HepG2 (cell line): ENCODE results near the gene NEURL1. TPM values are rescaled to one million over a fixed set of nuclear protein-coding genes. Genes with fewer than 3 reads are reported as not detected.

Experiments used
- CHCHD3 ChIP-seq: sonication (generic); formaldehyde crosslinking; IDR thresholded peaks from 2 replicates; pipeline ENCODE4 v1.8.0; 2022; ENCODE audit warnings: mild to moderate bottlenecking, missing genetic modification reagents, moderate library complexity
- CTCF ChIP-seq: sonication (generic); formaldehyde crosslinking; IDR thresholded peaks from 2 replicates; pipeline ENCODE4 v1.5.0; 2020; ENCODE audit warnings: mild to moderate bottlenecking, missing genetic modification reagents, moderate library complexity
- HDAC6 ChIP-seq: fragments of 200-600 bp; sonication (generic); IDR thresholded peaks from 2 replicates; pipeline ENCODE4 v1.7.0; 2017; ENCODE audit warnings: mild to moderate bottlenecking, antibody characterized with exemption, low read length, low read depth
- HMG20B ChIP-seq: conservative IDR thresholded peaks from 2 replicates; pipeline ENCODE4 v1.6.1; 2016; ENCODE audit warnings: missing genetic modification reagents, missing compliant biosample characterization
- HOXA3 ChIP-seq: sonication (generic); formaldehyde crosslinking; IDR thresholded peaks from 2 replicates; pipeline ENCODE4 v1.5.0; 2020; ENCODE audit warnings: missing genetic modification reagents
- ISL2 ChIP-seq: sonication (generic); formaldehyde crosslinking; IDR thresholded peaks from 2 replicates; pipeline ENCODE4 v1.5.0; 2020; ENCODE audit warnings: missing genetic modification reagents
- KIAA2018 ChIP-seq: sonication (generic); formaldehyde crosslinking; IDR thresholded peaks from 2 replicates; pipeline ENCODE4 v1.5.0; 2020; ENCODE audit warnings: mild to moderate bottlenecking, missing genetic modification reagents, borderline replicate concordance
- KMT2A ChIP-seq: sonication (generic); formaldehyde crosslinking; IDR thresholded peaks from 2 replicates; pipeline ENCODE4 v1.4.0; 2020; ENCODE audit warnings: missing genetic modification reagents
- MIER3 ChIP-seq: IDR thresholded peaks from 2 replicates; pipeline ENCODE4 v1.6.1; 2016; ENCODE audit warnings: missing compliant biosample characterization, borderline replicate concordance
- RXRA ChIP-seq: sonication (generic); formaldehyde crosslinking; IDR thresholded peaks from 2 replicates; pipeline ENCODE4 v1.5.1; 2020; ENCODE audit warnings: missing genetic modification reagents
- SOX6 ChIP-seq, 2 experiments: fragments of 450-650 bp in 1 of 2; sonication (generic) in 1 of 2; formaldehyde crosslinking in 1 of 2; IDR thresholded peaks; 2 replicates each; pipeline versions ENCODE4 v1.4.0 to v1.6.1; 2017 to 2020; ENCODE audit warnings: antibody characterized with exemption in 1 of 2, mild to moderate bottlenecking in 1 of 2, missing genetic modification reagents in 1 of 2
- SP140L ChIP-seq: sonication (generic); formaldehyde crosslinking; IDR thresholded peaks from 2 replicates; pipeline ENCODE4 v1.4.0; 2020; ENCODE audit warnings: missing genetic modification reagents, borderline replicate concordance
- TAF15 ChIP-seq: fragments of 200-400 bp; formaldehyde crosslinking; IDR thresholded peaks from one replicate; pipeline ENCODE4 v1.6.1; 2018; ENCODE audit warnings: mild to moderate bottlenecking, low read depth, low read length; ENCODE audit not compliant: poor library complexity, severe bottlenecking
- ZBTB49 ChIP-seq: sonication (generic); formaldehyde crosslinking; IDR thresholded peaks from 2 replicates; pipeline ENCODE4 v1.4.0; 2020; ENCODE audit warnings: missing genetic modification reagents, borderline replicate concordance
- ZNF282 ChIP-seq: fragments of 450-650 bp; IDR thresholded peaks from 2 replicates; pipeline ENCODE4 v1.6.1; 2018; ENCODE audit not compliant: partially characterized antibody
- ZNF556 ChIP-seq: sonication (generic); formaldehyde crosslinking; IDR thresholded peaks from 2 replicates; pipeline ENCODE4 v1.4.0; 2020; ENCODE audit warnings: mild to moderate bottlenecking, missing genetic modification reagents, borderline replicate concordance
- ZNF83 ChIP-seq: sonication (generic); formaldehyde crosslinking; IDR thresholded peaks from 2 replicates; pipeline ENCODE4 v1.4.0; 2020; ENCODE audit warnings: missing genetic modification reagents, mild to moderate bottlenecking, borderline replicate concordance
- polyA plus RNA-seq, 8 experiments: library from polyadenylated mRNA; depleted of rRNA in 3 of 8; stranded (reverse) in 7 of 8; unstranded in 1 of 8; fragments of >200 nt; fragmentation: Illumina TruSeq in 4 of 8; extraction: Trizol in 4 of 8; gene quantifications; 2 replicates each; pipeline versions ENCODE4 v1.2.1 to v1.2.3, GENCODE V29; 2011 to 2016; ENCODE audit warnings: low read depth in 4 of 8, missing spikeins in 1 of 8, mixed read lengths in 1 of 8; ENCODE audit not compliant: insufficient read depth in 1 of 8
- total RNA-seq, 5 experiments: library from RNA; depleted of rRNA; stranded (reverse); fragments of >200 nt; fragmentation: Illumina TruSeq; extraction: Trizol; gene quantifications; 2 replicates each; pipeline ENCODE4 v1.2.3, GENCODE V29; 2016; ENCODE audit warnings: low read depth in 1 of 5

The NEURL1 gene
- total and polyA plus RNA-seq, 2 of the 13 experiments (the other 11 are each of a cell fraction or from before 2014, with no cell fraction given) = not detected

GRCh38 chr10:103578782-103579382 is 85.4 kb downstream of the NEURL1 start (continued):
- TF ChIP-seq ZNF556 (CRISPR knock-in tag) (peak; percentile 85; the same call in 1 of the 2 replicates), KMT2A (CRISPR knock-in tag) (no peak; the same call in 1 of the 2 replicates), ZBTB49 (CRISPR knock-in tag) (no peak), MIER3 (CRISPR knock-in tag) (no peak), CTCF (CRISPR knock-in tag) (peak; percentile 45), HOXA3 (peak; percentile 65; the same call in 1 of the 2 replicates), RXRA (CRISPR knock-in tag) (peak; percentile 72; the same call in 1 of the 2 replicates), HMG20B (CRISPR knock-in tag) (0 out of 2 replicates have a peak, but pooled peaks have one; percentile 47), ZNF282 (no peak), HDAC6 (no peak), SP140L (CRISPR knock-in tag) (no peak), CHCHD3 (CRISPR knock-in tag) (no peak), KIAA2018 (CRISPR knock-in tag) (no peak), SOX6 (IDR thresholded peaks at IDR 0.05) (no peak), SOX6 (CRISPR knock-in tag; IDR thresholded peaks at IDR 0.05) (peak; percentile 74), TAF15 (no peak), ZNF83 (CRISPR knock-in tag) (no peak), ISL2 (CRISPR knock-in tag) (peak; percentile 34; the same call in 1 of the 2 replicates)
